Measurements from ENCODE around the gene IFFO2. TPM values are rescaled to one million over a fixed set of nuclear protein-coding genes. Genes with fewer than 3 reads are reported as not detected.
"Not testable (repeated sequence)": the region's sequence is repeated elsewhere in the genome, so short reads cannot be mapped to it uniquely, and the experiment has no call there.

Gene IFFO2
- total and polyA plus RNA-seq, 7 experiments from 2014 or later = 1.1 to 57.1 (median 25.7) TPM

DNA sequence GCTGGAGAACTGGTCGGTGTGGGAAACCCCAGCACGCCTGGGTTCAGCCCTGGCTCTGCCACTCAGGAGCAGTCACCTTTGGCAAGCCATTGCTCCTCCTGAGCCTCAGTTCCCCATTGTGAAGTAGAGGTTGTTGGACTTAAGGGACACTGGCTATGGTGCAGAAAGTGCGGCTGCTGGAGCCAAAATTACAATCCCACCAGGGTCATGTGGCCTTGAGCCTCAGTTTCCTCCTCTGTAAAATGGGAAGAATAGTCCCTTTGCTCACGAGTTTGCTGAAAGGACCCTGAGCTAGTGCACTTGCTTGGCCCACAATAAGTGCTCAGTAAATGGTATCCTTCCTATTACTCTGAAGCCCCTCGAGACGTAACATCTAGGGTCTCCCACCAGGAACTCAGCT lies 82.4 kb downstream of the IFFO2 start:
- H3K9me3 ChIP-seq (ENCODE audit: control insufficient read depth in 2 of 3, low read length in 3 of 3) = no peaks in the 10 kb centered on the region
- Mint-ChIP-seq H3K27me3 (no peaks in the 10 kb centered on the region), H3K27ac (no peak overlapping the region), H3K36me3 (no peaks in the 10 kb centered on the region), H3K9me3 (peaks cover 0 to 1% (median 0%) of the 10 kb centered on the region in 11 donors), H3K4me1 (no peaks in the 10 kb centered on the region), H3K4me3 (no peak overlapping the region)
- POLR2A ChIA-PET = no interaction called here
- CTCF ChIA-PET = interaction anchor here (0.6 to 2.4 kb wide), 3 partner anchors 19 to 576 kb away, joined by 4 to 17 read pairs (median 5); no protein-coding TSS in a partner anchor
- no peak overlapping the region for H3K27ac ChIP-seq (ENCODE audit: low read depth, low read length)
- no peaks in the 10 kb centered on the region for H3K4me1 ChIP-seq (ENCODE audit: control insufficient read depth in 2 of 2, insufficient read depth in 2 of 2, low read length in 2 of 2)
- H3K27me3 ChIP-seq (ENCODE audit: control insufficient read depth in 2 of 2, insufficient read depth in 2 of 2, low read length in 2 of 2) = no peaks in the 10 kb centered on the region
- H3K4me3 ChIP-seq (ENCODE audit: low read length) = no peak overlapping the region
- no peak for ATAC-seq
- no peaks in the 10 kb centered on the region for H3K36me3 ChIP-seq (ENCODE audit: control insufficient read depth in 2 of 3, insufficient read depth in 3 of 3, low read length in 3 of 3)
- no peak for DNase-seq
- intact Hi-C loops (cut with micrococcal nuclease) = no loop called here

DNA sequence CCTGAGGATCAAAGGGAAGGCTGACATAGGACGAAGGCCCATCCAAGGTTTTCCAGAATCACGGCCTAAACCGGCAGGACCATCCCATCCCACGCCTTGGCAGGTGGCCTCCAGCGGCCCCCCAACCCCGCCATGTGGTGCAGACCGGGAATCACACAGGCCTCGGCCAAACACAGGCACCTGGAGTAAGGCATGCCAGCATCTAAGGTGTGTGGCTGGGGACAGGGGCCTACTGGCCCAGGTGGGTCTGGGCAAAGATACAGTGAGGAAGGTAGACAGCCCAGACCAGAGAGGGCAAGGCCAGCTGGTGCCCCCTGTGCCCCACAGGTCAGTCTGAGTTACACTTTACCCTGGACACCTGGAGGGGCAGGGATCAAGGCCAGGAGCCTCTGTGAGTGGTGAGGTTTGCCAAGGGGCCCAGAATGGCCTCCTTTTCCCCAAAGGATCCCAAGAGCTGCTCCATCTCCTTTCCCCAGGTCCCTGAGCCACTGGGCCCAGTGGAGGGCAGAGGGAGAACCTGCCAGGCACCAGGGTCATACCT lies 84.3 kb downstream of the IFFO2 start:
- peaks cover 0 to 4% (median 0%) of the 10 kb centered on the region in 5 donors for H3K27me3 Mint-ChIP-seq
- intact Hi-C loops (cut with micrococcal nuclease) = no loop called here
- H3K36me3 ChIP-seq (ENCODE audit: control insufficient read depth in 2 of 3, insufficient read depth in 3 of 3, low read length in 3 of 3) = no peaks in the 10 kb centered on the region
- H3K4me1 Mint-ChIP-seq = no peaks in the 10 kb centered on the region
- H3K4me3 Mint-ChIP-seq = no peak overlapping the region
- no peaks in the 10 kb centered on the region for H3K27me3 ChIP-seq (ENCODE audit: control insufficient read depth in 2 of 2, insufficient read depth in 2 of 2, low read length in 2 of 2)
- peaks cover 0 to 1% (median 0%) of the 10 kb centered on the region in 11 donors for H3K9me3 Mint-ChIP-seq
- H3K27ac ChIP-seq (ENCODE audit: low read depth, low read length) = no peak overlapping the region
- H3K4me1 ChIP-seq (ENCODE audit: control insufficient read depth in 2 of 2, insufficient read depth in 2 of 2, low read length in 2 of 2) = no peaks in the 10 kb centered on the region
- ATAC-seq (no peak), DNase-seq (no peak)
- no peak overlapping the region for H3K4me3 ChIP-seq (ENCODE audit: low read length)
- ChIA-PET CTCF (interaction anchor here (0.6 kb wide), 1 partner anchor 308 kb away, joined by 4 read pairs; no protein-coding TSS in a partner anchor), POLR2A (no interaction called here)
- no peak overlapping the region for H3K27ac Mint-ChIP-seq
- no peaks in the 10 kb centered on the region for H3K36me3 Mint-ChIP-seq
- H3K9me3 ChIP-seq (ENCODE audit: control insufficient read depth in 2 of 3, low read length in 3 of 3) = no peaks in the 10 kb centered on the region

DNA sequence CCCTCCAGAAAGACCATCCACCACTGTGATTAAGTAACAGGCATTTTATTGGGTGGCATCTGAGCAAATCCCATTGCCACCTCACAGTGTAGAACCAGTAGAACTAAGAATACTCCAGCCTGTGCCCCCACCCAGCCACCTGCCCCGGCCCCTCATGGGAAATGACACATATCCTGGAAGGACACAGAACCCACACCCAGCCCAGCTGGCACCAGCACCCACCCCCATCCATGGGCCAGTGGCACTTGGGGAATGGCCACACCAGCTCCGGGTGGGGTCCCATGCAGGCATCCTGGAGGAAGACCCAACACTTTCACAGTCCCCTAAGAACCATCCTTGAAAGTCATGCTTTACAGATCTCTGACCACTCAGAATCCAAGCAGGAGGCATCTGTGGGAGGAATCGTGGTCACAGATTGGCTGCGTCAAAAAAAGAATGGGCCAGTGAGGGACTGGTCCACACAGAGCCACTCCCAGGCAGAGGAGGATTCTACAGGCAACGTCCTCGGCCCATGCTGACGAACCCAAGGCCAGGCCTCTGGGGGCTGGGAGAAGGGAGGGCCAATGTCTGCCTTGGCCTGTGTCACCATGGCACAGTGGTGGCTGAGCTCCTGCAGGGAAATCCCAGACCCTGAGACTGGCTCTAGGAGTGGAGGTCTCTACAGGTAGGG lies 84.9 kb downstream of the IFFO2 start:
- Mint-ChIP-seq H3K36me3 (no peaks in the 10 kb centered on the region), H3K27me3 (peaks cover 4 to 7% (median 6%) of the 10 kb centered on the region in 5 donors), H3K27ac (no peak overlapping the region), H3K4me1 (no peaks in the 10 kb centered on the region), H3K9me3 (peaks cover 0 to 1% (median 0%) of the 10 kb centered on the region in 11 donors), H3K4me3 (no peak overlapping the region)
- H3K9me3 ChIP-seq (ENCODE audit: control insufficient read depth in 2 of 3, low read length in 3 of 3) = no peaks in the 10 kb centered on the region
- CTCF ChIA-PET = interaction anchor here (0.6 kb wide), 1 partner anchor 308 kb away, joined by 4 read pairs; no protein-coding TSS in a partner anchor
- no peak overlapping the region for H3K27ac ChIP-seq (ENCODE audit: low read depth, low read length)
- intact Hi-C loops (cut with micrococcal nuclease) = no loop called here
- no peak overlapping the region for H3K4me3 ChIP-seq (ENCODE audit: low read length)
- DNase-seq = no peak
- ATAC-seq = no peak
- no peaks in the 10 kb centered on the region for H3K27me3 ChIP-seq (ENCODE audit: control insufficient read depth in 2 of 2, insufficient read depth in 2 of 2, low read length in 2 of 2)
- H3K4me1 ChIP-seq (ENCODE audit: control insufficient read depth in 2 of 2, insufficient read depth in 2 of 2, low read length in 2 of 2) = no peaks in the 10 kb centered on the region
- no peaks in the 10 kb centered on the region for H3K36me3 ChIP-seq (ENCODE audit: control insufficient read depth in 2 of 3, insufficient read depth in 3 of 3, low read length in 3 of 3)
- POLR2A ChIA-PET = no interaction called here

DNA sequence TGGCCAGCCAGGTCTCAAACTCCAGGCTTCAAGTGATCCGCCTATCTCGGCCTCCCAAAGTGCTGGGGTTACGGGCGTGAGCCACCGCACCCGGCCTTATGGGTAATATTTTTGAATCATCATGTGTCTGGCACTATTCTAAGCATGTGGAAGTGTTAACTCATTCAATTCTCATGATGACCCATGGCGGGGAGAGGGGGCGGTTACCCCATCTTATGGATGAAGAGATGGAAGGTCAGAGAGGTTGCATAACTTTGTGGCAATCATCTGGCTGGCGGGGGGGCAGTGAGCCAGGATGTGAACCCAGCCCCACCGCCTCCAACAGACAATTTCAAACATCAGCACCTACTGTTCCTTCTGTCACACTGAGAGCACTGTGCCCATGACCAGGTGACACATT lies 85.5 kb downstream of the IFFO2 start:
- H3K27ac ChIP-seq (ENCODE audit: low read depth, low read length) = no peak overlapping the region
- no peak overlapping the region for H3K4me3 ChIP-seq (ENCODE audit: low read length)
- H3K4me1 Mint-ChIP-seq = no peaks in the 10 kb centered on the region
- H3K4me3 Mint-ChIP-seq = no peak overlapping the region
- intact Hi-C loops (cut with micrococcal nuclease) = no loop called here
- peaks cover 0 to 1% (median 0%) of the 10 kb centered on the region in 11 donors for H3K9me3 Mint-ChIP-seq
- no peak overlapping the region for H3K27ac Mint-ChIP-seq
- CTCF ChIA-PET = no interaction called here
- POLR2A ChIA-PET = no interaction called here
- no peaks in the 10 kb centered on the region for H3K9me3 ChIP-seq (ENCODE audit: control insufficient read depth in 2 of 3, low read length in 3 of 3)
- H3K36me3 Mint-ChIP-seq = no peaks in the 10 kb centered on the region
- peaks cover 4 to 7% (median 7%) of the 10 kb centered on the region in 5 donors for H3K27me3 Mint-ChIP-seq
- H3K36me3 ChIP-seq (ENCODE audit: control insufficient read depth in 2 of 3, insufficient read depth in 3 of 3, low read length in 3 of 3) = no peaks in the 10 kb centered on the region
- no peaks in the 10 kb centered on the region for H3K4me1 ChIP-seq (ENCODE audit: control insufficient read depth in 2 of 2, insufficient read depth in 2 of 2, low read length in 2 of 2)
- no peak for DNase-seq
- ATAC-seq = no peak
- H3K27me3 ChIP-seq (ENCODE audit: control insufficient read depth in 2 of 2, insufficient read depth in 2 of 2, low read length in 2 of 2) = no peaks in the 10 kb centered on the region

DNA sequence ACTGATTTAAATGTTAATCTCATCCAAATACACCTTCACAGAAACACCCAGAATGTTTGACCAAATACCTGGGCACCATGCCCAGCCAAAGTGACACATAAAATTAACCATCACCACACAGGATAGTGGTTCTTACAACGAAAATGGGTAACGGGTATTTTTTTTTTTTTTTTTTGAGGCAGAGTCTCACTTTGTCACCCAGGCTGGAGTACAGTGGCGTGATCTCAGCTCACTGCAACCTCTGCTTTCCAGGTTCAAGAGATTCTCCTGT lies 85.9 kb downstream of the IFFO2 start:
- H3K9me3 Mint-ChIP-seq; H3K4me1 ChIP-seq (ENCODE audit: control insufficient read depth in 2 of 2, insufficient read depth in 2 of 2, low read length in 2 of 2); ATAC-seq; H3K27ac ChIP-seq (ENCODE audit: low read depth, low read length); H3K9me3 ChIP-seq (ENCODE audit: control insufficient read depth in 2 of 3, low read length in 3 of 3); H3K4me3 Mint-ChIP-seq; H3K4me3 ChIP-seq (ENCODE audit: low read length); H3K27ac Mint-ChIP-seq; intact Hi-C loops (cut with micrococcal nuclease); H3K4me1 Mint-ChIP-seq; H3K36me3 ChIP-seq (ENCODE audit: control insufficient read depth in 2 of 3, insufficient read depth in 3 of 3, low read length in 3 of 3); POLR2A ChIA-PET; H3K36me3 Mint-ChIP-seq; DNase-seq; CTCF ChIA-PET; H3K27me3 ChIP-seq (ENCODE audit: control insufficient read depth in 2 of 2, insufficient read depth in 2 of 2, low read length in 2 of 2): not testable (repeated sequence)
- H3K27me3 Mint-ChIP-seq = peaks cover 6 to 11% (median 7%) of the 10 kb centered on the region in 5 donors

DNA sequence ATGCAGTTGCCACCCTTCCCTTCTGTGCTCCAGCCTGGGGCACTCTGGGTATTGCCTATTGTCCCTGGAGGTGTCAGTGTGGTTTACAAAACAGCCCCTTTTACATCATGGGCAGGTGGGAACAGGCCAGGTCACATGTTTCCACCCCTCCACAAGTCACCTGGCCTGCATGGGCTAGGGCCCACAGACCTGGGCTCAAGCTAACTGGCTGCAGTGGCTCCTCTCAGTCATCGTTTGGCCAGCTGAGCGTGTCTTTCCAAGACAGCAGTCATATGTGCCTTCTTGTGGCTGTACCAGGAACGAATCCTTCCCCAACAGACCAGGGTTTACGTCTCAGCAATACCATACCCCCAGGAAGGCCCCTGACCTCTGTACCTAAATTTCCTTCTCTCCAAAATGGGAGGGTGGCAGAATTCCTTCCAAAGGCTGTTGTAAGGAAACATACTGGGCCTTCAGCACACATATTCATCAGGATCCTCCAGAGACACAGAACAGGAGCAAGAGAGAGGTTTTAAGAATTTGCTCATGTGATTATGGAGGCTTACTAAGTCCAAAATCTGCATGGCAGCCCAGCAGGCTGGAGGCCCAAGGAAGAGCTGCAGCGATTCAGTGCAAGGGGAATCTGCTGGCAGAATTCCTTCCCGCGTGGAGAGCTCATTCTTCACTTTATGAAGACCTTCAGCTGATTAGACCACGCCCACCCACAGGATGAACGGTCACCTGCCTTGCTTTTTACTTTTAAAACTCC lies 86.5 kb downstream of the IFFO2 start:
- H3K27me3 Mint-ChIP-seq = peaks cover 6 to 13% (median 7%) of the 10 kb centered on the region in 5 donors
- H3K27ac ChIP-seq (ENCODE audit: low read depth, low read length) = no peak overlapping the region
- no peaks in the 10 kb centered on the region for H3K4me1 ChIP-seq (ENCODE audit: control insufficient read depth in 2 of 2, insufficient read depth in 2 of 2, low read length in 2 of 2)
- H3K4me3 ChIP-seq (ENCODE audit: low read length) = no peak overlapping the region
- CTCF ChIA-PET = no interaction called here
- ATAC-seq (no peak), DNase-seq (no peak)
- peaks cover 0 to 1% (median 0%) of the 10 kb centered on the region in 11 donors for H3K9me3 Mint-ChIP-seq
- no peaks in the 10 kb centered on the region for H3K27me3 ChIP-seq (ENCODE audit: control insufficient read depth in 2 of 2, insufficient read depth in 2 of 2, low read length in 2 of 2)
- H3K4me3 Mint-ChIP-seq = no peak overlapping the region
- intact Hi-C loops (cut with micrococcal nuclease) = no loop called here
- peak overlapping the region in 1 of 9 donors; percentile 14 for H3K27ac Mint-ChIP-seq
- H3K36me3 Mint-ChIP-seq = no peaks in the 10 kb centered on the region
- POLR2A ChIA-PET = no interaction called here
- H3K9me3 ChIP-seq (ENCODE audit: control insufficient read depth in 2 of 3, low read length in 3 of 3) = no peaks in the 10 kb centered on the region
- H3K36me3 ChIP-seq (ENCODE audit: control insufficient read depth in 2 of 3, insufficient read depth in 3 of 3, low read length in 3 of 3) = no peaks in the 10 kb centered on the region
- no peaks in the 10 kb centered on the region for H3K4me1 Mint-ChIP-seq

All from naive thymus-derived CD4-positive, alpha-beta T cell (primary cell).